ENCODE measurements around the gene PAIP2. TPM values are rescaled to one million over a fixed set of nuclear protein-coding genes. Genes with fewer than 3 reads are reported as not detected.
A peak's percentile ranks its signal among the peaks of the same experiment; 100 is the strongest.
"Not testable (repeated sequence)": the region's sequence is repeated elsewhere in the genome, so short reads cannot be mapped to it uniquely, and the experiment has no call there.

The PAIP2 gene
- total RNA-seq, 3 donors from 2014 or later = 42.1 to 85.1 (median 44.5) TPM

- Histone ChIP-seq H3K36me3 (ENCODE audit: low read depth) (no peaks in the 10 kb centered on the region), H3K4me1 (ENCODE audit: low read depth) (peaks cover 19% of the 10 kb centered on the region), H3K9me3 (no peaks in the 10 kb centered on the region), H3K4me3 (no peak overlapping the region)
- ATAC-seq (no peak), DNase-seq (no peak)
- TF ChIP-seq, protein P1, sequence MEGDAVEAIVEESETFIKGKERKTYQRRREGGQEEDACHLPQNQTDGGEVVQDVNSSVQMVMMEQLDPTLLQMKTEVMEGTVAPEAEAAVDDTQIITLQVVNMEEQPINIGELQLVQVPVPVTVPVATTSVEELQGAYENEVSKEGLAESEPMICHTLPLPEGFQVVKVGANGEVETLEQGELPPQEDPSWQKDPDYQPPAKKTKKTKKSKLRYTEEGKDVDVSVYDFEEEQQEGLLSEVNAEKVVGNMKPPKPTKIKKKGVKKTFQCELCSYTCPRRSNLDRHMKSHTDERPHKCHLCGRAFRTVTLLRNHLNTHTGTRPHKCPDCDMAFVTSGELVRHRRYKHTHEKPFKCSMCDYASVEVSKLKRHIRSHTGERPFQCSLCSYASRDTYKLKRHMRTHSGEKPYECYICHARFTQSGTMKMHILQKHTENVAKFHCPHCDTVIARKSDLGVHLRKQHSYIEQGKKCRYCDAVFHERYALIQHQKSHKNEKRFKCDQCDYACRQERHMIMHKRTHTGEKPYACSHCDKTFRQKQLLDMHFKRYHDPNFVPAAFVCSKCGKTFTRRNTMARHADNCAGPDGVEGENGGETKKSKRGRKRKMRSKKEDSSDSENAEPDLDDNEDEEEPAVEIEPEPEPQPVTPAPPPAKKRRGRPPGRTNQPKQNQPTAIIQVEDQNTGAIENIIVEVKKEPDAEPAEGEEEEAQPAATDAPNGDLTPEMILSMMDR (IDR thresholded peaks at IDR 0.05) = no peak
- intact Hi-C loops (cut with DNase I, micrococcal nuclease) = no loop called here
Observed at GRCh38 chr5:139340051-139340450, 1.6 kb upstream of the PAIP2 start.

GRCh38 chr5:139341187-139341688, 416 bp upstream of the PAIP2 start:
- no peaks in the 10 kb centered on the region for H3K36me3 ChIP-seq (ENCODE audit: low read depth)
- H3K4me3 ChIP-seq = peak overlapping the region; percentile 76
- DNase-seq (no peak), ATAC-seq (peak; percentile 1)
- TF ChIP-seq, protein P1 (IDR thresholded peaks at IDR 0.05) = no peak
- peaks cover 19% of the 10 kb centered on the region for H3K4me1 ChIP-seq (ENCODE audit: low read depth)
- intact Hi-C loops (cut with DNase I, micrococcal nuclease) = no loop called here
- H3K9me3 ChIP-seq = no peaks in the 10 kb centered on the region

DNA sequence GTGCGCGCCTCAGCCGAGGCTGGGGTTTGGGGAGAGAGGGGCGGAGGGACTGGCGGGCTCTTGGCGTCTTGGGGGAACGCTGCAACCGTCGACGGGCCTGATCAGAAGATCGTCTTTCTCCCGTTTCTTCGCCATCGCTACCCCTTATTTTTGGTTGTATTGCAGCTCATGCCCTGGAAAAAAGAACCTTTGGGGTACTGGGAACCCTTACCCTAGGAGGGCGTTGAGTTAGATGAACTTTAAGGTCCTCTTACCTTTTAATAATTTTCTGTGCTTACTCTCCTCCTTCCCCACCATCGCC, 719 bp downstream of the PAIP2 start:
- intact Hi-C loops (cut with DNase I, micrococcal nuclease) = no loop called here

GRCh38 chr5:139343476-139343875, 1.8 kb downstream of the PAIP2 start:
- ATAC-seq (no peak), DNase-seq (no peak)
- intact Hi-C loops (cut with DNase I, micrococcal nuclease) = no loop called here
- TF ChIP-seq, protein P1 (IDR thresholded peaks at IDR 0.05) = no peak
- peaks cover 21% of the 10 kb centered on the region for H3K4me1 ChIP-seq (ENCODE audit: low read depth)
- H3K4me3 ChIP-seq = no peak overlapping the region
- H3K9me3 ChIP-seq = no peaks in the 10 kb centered on the region
- no peaks in the 10 kb centered on the region for H3K36me3 ChIP-seq (ENCODE audit: low read depth)

More for the DNA sequence above, 719 bp downstream of the PAIP2 start:
- peaks cover 19% of the 10 kb centered on the region for H3K4me1 ChIP-seq (ENCODE audit: low read depth)
- TF ChIP-seq, protein P1 (IDR thresholded peaks at IDR 0.05) = no peak
- no peaks in the 10 kb centered on the region for H3K36me3 ChIP-seq (ENCODE audit: low read depth)
- peak overlapping the region; percentile 76 for H3K4me3 ChIP-seq
- ATAC-seq (no peak), DNase-seq (no peak)
- H3K9me3 ChIP-seq = no peaks in the 10 kb centered on the region

DNA sequence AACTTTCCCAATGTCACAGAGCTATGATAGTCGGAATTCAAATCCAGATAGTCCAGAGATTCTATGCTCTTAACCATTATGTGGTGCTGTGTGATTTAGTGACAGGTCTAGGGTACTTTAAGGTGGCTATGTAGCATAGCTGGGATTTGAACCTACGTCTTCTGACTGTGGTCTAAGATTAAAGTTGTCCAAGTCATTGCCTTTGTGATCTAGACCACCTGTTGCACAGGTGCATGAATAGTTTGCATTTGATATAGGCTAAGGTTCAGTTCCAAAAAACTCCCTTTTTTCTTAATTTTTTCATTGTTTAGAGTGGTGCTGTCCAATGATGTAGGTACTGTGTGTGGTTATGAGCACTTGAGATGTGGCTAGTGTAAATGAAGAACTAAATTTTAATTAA, 2.5 kb downstream of the PAIP2 start:
- TF ChIP-seq, protein P1 (IDR thresholded peaks at IDR 0.05) = no peak
- no peaks in the 10 kb centered on the region for H3K9me3 ChIP-seq
- no peaks in the 10 kb centered on the region for H3K36me3 ChIP-seq (ENCODE audit: low read depth)
- intact Hi-C loops (cut with DNase I, micrococcal nuclease) = no loop called here
- no peak overlapping the region for H3K4me3 ChIP-seq
- DNase-seq (no peak), ATAC-seq (no peak)
- H3K4me1 ChIP-seq (ENCODE audit: low read depth) = peaks cover 21% of the 10 kb centered on the region

DNA sequence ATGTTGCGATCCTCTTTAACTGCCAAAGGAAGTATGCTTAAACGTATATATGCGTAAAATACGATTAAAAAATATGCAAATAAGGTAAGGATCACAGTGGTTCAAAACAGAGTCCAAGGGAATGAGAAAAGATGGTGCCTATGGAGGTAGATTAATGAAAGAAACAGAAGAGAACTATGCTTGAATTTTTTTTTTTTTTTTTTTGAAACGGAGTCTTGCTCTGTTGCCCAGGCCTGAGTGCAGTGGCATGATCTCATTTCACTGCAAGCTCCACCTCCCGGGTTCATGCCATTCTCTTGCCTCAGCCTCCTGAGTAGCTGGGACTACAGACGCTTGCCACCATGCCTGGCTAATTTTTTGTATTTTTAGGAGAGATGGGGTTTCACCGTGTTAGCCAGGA, 3.8 kb downstream of the PAIP2 start:
- H3K9me3 ChIP-seq; H3K36me3 ChIP-seq (ENCODE audit: low read depth); ATAC-seq; DNase-seq; H3K4me3 ChIP-seq; intact Hi-C loops (cut with DNase I, micrococcal nuclease): not testable (repeated sequence)
- H3K4me1 ChIP-seq (ENCODE audit: low read depth) = peaks cover 21% of the 10 kb centered on the region

GRCh38 chr5:139347863-139348262, 6.2 kb downstream of the PAIP2 start:
- H3K9me3 ChIP-seq; H3K36me3 ChIP-seq (ENCODE audit: low read depth); ATAC-seq; intact Hi-C loops (cut with DNase I, micrococcal nuclease); H3K4me3 ChIP-seq; DNase-seq: not testable (repeated sequence)
- H3K4me1 ChIP-seq (ENCODE audit: low read depth) = peaks cover 18% of the 10 kb centered on the region
